Stomach smooth muscle (tissue), 2 donors: ENCODE data around the gene PATL2.

ENCODE experiments used
- H3K27ac ChIP-seq: one replicate; pipeline ENCODE4 v1.7.0; 2013; ENCODE audit warnings: mild to moderate bottlenecking, low read length, inconsistent platforms
- H3K27me3 ChIP-seq, 2 donors: one replicate each; pipeline ENCODE4 v1.7.0; 2013; ENCODE audit warnings: low read length in 2 of 2; ENCODE audit not compliant: insufficient read depth in 2 of 2, control insufficient read depth in 1 of 2
- H3K36me3 ChIP-seq, 2 donors: one replicate each; pipeline ENCODE4 v1.7.0; 2013; ENCODE audit warnings: low read length in 2 of 2; ENCODE audit not compliant: control insufficient read depth in 2 of 2, insufficient read depth in 2 of 2
- H3K4me1 ChIP-seq: one replicate; pipeline ENCODE4 v1.7.0; 2013; ENCODE audit warnings: low read length; ENCODE audit not compliant: control insufficient read depth, insufficient read depth
- H3K4me3 ChIP-seq, 2 donors: one replicate each; pipeline ENCODE4 v1.7.0; 2013; ENCODE audit warnings: low read length in 2 of 2
- H3K9ac ChIP-seq, 2 donors: one replicate each; pipeline ENCODE4 v1.7.0; 2013; ENCODE audit warnings: low read length in 2 of 2, mild to moderate bottlenecking in 1 of 2
- H3K9me3 ChIP-seq, 2 donors: one replicate each; pipeline ENCODE4 v1.7.0; 2013; ENCODE audit warnings: low read length in 2 of 2; ENCODE audit not compliant: control insufficient read depth in 2 of 2
- donor health status: healthy.
- donor health status: Pancreatic carcinoma.

Gene PATL2

GRCh38 chr15:44662478-44663409 lies 48.4 kb downstream of the PATL2 start:
- H3K9me3 ChIP-seq, result no peaks in the 10 kb centered on the region
- peak overlapping the region; percentile 87 to 94 for H3K9ac ChIP-seq
- peak overlapping the region; percentile 93 to 94 for H3K4me3 ChIP-seq
- H3K36me3 ChIP-seq, result peaks cover 5 to 6% of the 10 kb centered on the region in 2 donors
- H3K27ac ChIP-seq, result peak overlapping the region; percentile 91
- no peaks in the 10 kb centered on the region for H3K27me3 ChIP-seq
- peaks cover 4% of the 10 kb centered on the region for H3K4me1 ChIP-seq

- Histone ChIP-seq H3K4me1 (peaks cover 4% of the 10 kb centered on the region), H3K9ac (no peak overlapping the region), H3K4me3 (no peak overlapping the region), H3K27me3 (no peaks in the 10 kb centered on the region), H3K9me3 (no peaks in the 10 kb centered on the region), H3K36me3 (peaks cover 11 to 12% of the 10 kb centered on the region in 2 donors), H3K27ac (no peak overlapping the region)
Measured at GRCh38 chr15:44661576-44661975, 49.5 kb downstream of the PATL2 start.

- H3K27ac ChIP-seq, result no peak overlapping the region
- H3K4me1 ChIP-seq, result peaks cover 4% of the 10 kb centered on the region
- H3K9ac ChIP-seq, result no peak overlapping the region
- no peaks in the 10 kb centered on the region for H3K27me3 ChIP-seq
- H3K4me3 ChIP-seq, result no peak overlapping the region
- no peaks in the 10 kb centered on the region for H3K9me3 ChIP-seq
- peaks cover 19 to 25% of the 10 kb centered on the region in 2 donors for H3K36me3 ChIP-seq
Measured at GRCh38 chr15:44659056-44659455, 52.1 kb downstream of the PATL2 start.

GRCh38 chr15:44657378-44657777 lies 53.7 kb downstream of the PATL2 start:
- no peak overlapping the region for H3K27ac ChIP-seq
- H3K4me3 ChIP-seq, result no peak overlapping the region

DNA sequence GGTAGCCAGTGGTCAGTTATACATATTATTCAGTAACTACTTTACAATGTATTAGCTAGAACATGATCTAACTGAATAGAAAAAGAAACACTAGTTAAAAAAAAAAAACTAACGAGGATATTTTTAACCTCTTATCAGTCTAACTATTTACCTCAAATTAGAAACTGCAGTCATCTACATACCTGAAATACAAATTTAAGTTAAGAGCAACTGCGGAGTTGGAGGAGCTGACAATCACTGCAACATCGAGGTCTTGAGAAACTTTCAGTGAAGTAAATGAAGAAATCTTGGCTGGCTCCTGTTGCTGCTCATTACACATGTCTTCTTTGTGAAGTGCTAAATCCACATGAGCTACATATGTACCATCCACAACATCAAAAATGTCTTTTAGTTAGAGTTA lies 54.2 kb downstream of the PATL2 start:
- H3K36me3 ChIP-seq, result peaks cover 23 to 26% of the 10 kb centered on the region in 2 donors
- H3K9ac ChIP-seq, result no peak overlapping the region
- no peak overlapping the region for H3K27ac ChIP-seq
- no peaks in the 10 kb centered on the region for H3K27me3 ChIP-seq
- no peak overlapping the region for H3K4me3 ChIP-seq
- H3K4me1 ChIP-seq, result no peaks in the 10 kb centered on the region
- no peaks in the 10 kb centered on the region for H3K9me3 ChIP-seq

More at GRCh38 chr15:44657378-44657777, 53.7 kb downstream of the PATL2 start:
- Histone ChIP-seq H3K36me3 (peaks cover 19 to 25% of the 10 kb centered on the region in 2 donors), H3K9me3 (no peaks in the 10 kb centered on the region), H3K9ac (no peak overlapping the region), H3K27me3 (no peaks in the 10 kb centered on the region), H3K4me1 (no peaks in the 10 kb centered on the region)

DNA sequence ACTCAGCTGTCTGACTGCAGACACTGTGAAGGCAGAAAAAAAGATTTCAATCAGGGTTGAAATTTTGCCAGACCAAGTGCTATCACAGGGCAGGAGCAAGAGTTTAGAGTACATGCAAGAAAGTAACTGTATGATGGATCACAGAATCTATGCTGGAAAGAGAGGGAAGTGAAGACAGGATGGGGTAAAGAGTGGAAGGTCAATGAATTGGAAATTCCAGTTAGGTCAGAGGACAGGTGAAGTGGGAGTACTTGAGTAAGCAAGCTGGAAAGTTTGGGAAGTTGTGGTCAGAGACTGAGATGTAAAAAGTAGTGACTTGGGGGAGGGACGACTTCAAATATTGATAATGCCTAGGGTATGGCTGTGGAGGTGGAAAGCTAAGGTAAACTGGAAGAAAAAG lies 54.8 kb downstream of the PATL2 start:
- Histone ChIP-seq H3K4me3 (no peak overlapping the region), H3K27ac (no peak overlapping the region), H3K9ac (no peak overlapping the region), H3K27me3 (no peaks in the 10 kb centered on the region), H3K4me1 (no peaks in the 10 kb centered on the region), H3K9me3 (no peaks in the 10 kb centered on the region), H3K36me3 (peaks cover 30 to 32% of the 10 kb centered on the region in 2 donors)

- H3K9me3 ChIP-seq, result no peaks in the 10 kb centered on the region
- no peak overlapping the region for H3K9ac ChIP-seq
- H3K4me1 ChIP-seq, result no peaks in the 10 kb centered on the region
- no peaks in the 10 kb centered on the region for H3K27me3 ChIP-seq
- no peak overlapping the region for H3K27ac ChIP-seq
- no peak overlapping the region for H3K4me3 ChIP-seq
- peaks cover 30 to 37% of the 10 kb centered on the region in 2 donors for H3K36me3 ChIP-seq
Measured at GRCh38 chr15:44654858-44655257, 56.3 kb downstream of the PATL2 start.

- Histone ChIP-seq H3K9me3 (no peaks in the 10 kb centered on the region), H3K4me1 (no peaks in the 10 kb centered on the region), H3K27me3 (no peaks in the 10 kb centered on the region), H3K36me3 (peaks cover 26 to 30% of the 10 kb centered on the region in 2 donors), H3K9ac (no peak overlapping the region), H3K27ac (no peak overlapping the region), H3K4me3 (no peak overlapping the region)
Measured at GRCh38 chr15:44647637-44648036, 63.5 kb downstream of the PATL2 start.

GRCh38 chr15:44647036-44647435 lies 64.1 kb downstream of the PATL2 start:
- H3K27me3 ChIP-seq, result no peaks in the 10 kb centered on the region
- peaks cover 26 to 27% of the 10 kb centered on the region in 2 donors for H3K36me3 ChIP-seq
- H3K9me3 ChIP-seq, result no peaks in the 10 kb centered on the region
- H3K4me3 ChIP-seq, result no peak overlapping the region
- no peak overlapping the region for H3K9ac ChIP-seq
- no peaks in the 10 kb centered on the region for H3K4me1 ChIP-seq
- H3K27ac ChIP-seq, result no peak overlapping the region

DNA sequence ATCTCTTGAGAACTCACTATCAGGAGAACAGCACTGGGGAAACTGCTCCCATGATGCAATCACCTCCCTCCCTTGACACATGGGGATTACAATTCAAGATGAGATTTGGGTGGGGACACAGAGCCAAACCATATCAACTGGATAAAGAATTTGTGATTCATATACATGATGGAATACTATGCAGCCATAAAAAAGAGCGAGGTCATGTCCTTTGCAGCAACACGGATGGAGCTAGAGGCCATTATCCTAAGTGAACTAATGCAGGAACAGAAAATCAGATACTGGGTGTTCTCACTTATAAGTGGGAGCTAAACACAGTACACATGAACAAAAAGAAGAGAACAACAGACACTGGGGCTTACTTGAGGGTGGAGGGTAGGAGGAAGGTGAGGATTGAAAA lies 64.7 kb downstream of the PATL2 start:
- H3K9ac ChIP-seq, result no peak overlapping the region
- H3K27me3 ChIP-seq, result no peaks in the 10 kb centered on the region
- no peaks in the 10 kb centered on the region for H3K9me3 ChIP-seq
- H3K27ac ChIP-seq, result no peak overlapping the region
- peaks cover 20 to 22% of the 10 kb centered on the region in 2 donors for H3K36me3 ChIP-seq
- no peak overlapping the region for H3K4me3 ChIP-seq
- H3K4me1 ChIP-seq, result no peaks in the 10 kb centered on the region

DNA sequence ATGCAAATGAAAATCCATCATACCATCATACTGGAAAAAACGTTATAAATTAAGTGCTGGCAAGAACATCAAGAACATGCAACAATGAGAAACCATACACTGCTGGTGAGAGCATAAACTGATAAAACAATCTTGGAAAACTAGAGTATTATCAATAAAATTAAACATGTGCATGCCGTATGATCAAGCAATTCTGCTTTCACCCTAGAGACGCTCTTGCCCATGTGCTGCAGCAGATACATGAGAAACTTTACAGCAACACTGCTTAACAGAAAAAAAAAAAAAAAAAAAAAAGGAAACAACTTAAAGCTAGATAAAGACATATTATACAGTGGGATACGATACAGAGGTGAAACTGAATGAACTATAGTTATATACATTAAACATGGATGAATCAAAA lies 69.5 kb downstream of the PATL2 start:
- Histone ChIP-seq H3K36me3 (peaks cover 9 to 11% of the 10 kb centered on the region in 2 donors), H3K4me3 (no peak overlapping the region)

More for the DNA sequence above, 69.5 kb downstream of the PATL2 start:
- H3K4me1 ChIP-seq, result no peaks in the 10 kb centered on the region
- H3K9ac ChIP-seq, result no peak overlapping the region
- no peaks in the 10 kb centered on the region for H3K9me3 ChIP-seq
- H3K27me3 ChIP-seq, result no peaks in the 10 kb centered on the region
- no peak overlapping the region for H3K27ac ChIP-seq
